ENCODE data around the gene MAZ.
"Not testable (repeated sequence)": the region's sequence is repeated elsewhere in the genome, so short reads cannot be mapped to it uniquely, and the experiment has no call there.

MAZ gene

DNA sequence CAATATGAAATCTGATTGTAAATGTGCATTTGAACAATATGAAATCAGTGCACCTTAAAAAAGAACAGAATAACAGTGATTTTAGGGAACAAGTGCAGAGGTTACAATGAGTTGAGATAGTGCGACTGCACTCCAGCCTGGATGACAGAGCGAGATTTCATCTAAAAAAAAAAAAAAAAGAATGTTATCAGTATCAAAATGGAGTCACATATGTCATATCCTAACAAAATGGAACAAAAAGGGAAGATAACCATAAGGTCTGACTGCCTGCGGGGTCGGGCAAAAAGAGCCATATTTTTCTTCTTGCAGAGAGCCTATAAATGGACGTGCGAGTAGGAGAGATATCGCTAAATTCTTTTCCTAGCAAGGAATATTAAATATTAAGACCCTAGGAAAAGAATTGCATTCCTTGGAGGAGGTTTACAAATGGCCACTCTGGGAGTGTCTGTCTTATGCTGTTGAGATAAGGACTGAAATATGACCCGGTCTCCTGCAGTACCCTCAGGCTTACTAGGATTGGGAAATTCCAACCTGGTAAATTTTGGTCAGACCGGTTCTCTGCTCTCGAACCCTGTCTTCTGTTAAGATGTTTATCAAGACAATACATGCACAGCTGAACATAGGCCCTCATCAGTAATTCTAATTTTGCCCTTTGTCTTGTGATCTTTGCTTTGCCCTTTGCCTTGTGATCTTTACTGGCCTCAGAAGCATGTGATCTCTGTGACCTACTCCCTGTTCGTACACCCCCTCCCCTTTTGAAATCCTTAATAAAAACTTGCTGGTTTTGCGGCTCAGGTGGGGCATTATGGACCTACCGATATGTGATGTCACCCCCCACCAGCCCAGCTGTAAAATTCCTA lies 23.0 kb upstream of the MAZ start:
- not testable (repeated sequence) for DNase-seq (ENCODE audit: extremely low spot score, insufficient read length, low read depth); FAIRE-seq

DNA sequence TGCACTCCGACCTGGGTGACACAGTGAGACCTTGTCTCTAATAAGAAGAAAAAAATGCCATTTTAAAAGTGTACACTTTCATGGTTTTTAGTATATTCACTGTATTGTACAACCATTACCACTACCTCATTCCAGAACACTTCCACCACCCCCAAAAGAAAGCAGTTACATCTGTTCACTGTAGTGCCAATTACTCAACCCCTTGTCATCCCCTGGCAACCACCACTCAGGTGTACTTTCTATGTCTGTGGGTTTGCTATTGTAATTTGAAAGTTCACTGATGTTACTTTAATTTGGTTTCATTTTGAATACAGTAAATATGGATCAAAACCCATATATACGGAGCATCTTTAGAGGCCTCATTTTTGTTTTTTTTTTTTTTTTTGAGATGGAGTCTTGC lies 22.2 kb upstream of the MAZ start:
- DNase-seq (ENCODE audit: extremely low spot score, insufficient read length, low read depth) (no peak), FAIRE-seq (no peak)

DNA sequence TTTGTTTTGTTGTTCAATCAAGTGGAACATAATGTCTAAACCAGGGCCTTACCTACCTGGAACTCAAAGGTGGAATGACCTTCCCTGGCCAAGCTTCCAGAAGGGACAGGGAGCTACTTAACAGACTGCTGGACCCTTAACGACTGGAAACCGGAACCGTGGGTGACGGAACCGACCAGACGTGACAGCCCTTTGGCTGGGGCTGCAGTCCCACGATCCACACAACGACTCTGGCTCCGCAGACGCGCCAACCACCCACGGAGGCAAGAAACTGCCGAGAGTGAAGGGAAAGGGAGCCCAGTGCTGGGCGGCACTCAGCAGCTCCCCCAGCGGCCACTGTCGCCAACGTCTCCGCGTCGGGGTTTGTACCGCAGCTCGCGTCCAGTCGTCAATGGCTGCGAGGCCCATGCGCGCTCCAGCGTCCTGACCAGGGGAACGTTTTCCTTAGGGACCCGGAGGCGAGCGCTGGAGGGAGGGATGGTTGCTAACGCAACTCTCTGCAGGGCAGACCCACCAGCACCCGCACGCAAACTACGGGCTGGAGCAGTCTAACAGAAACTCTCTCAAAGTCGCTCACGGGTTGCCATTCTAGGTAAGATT lies 21.3 kb upstream of the MAZ start:
- FAIRE-seq = no peak
- peak; percentile 47 for DNase-seq (ENCODE audit: extremely low spot score, insufficient read length, low read depth)

DNA sequence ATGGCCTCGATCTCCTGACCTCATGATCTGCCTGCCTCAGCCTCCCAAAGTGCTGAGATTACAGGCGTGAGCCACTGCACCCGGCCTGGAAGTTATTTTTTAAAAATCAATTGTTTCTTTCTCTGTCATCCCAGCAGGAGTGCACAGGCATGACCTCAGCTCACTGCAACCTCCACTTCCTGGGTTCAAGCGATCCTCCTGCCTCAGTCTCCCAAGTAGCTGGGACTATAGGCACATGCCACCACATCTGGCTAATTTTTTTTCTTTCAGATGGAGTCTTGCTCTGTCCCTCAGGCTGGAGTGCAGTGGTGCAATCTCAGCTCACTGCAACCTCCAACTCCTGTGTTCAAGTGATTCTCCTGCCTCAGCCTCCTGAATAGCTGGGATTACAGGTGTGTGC lies 19.2 kb upstream of the MAZ start:
- FAIRE-seq; DNase-seq (ENCODE audit: extremely low spot score, insufficient read length, low read depth): not testable (repeated sequence)

DNA sequence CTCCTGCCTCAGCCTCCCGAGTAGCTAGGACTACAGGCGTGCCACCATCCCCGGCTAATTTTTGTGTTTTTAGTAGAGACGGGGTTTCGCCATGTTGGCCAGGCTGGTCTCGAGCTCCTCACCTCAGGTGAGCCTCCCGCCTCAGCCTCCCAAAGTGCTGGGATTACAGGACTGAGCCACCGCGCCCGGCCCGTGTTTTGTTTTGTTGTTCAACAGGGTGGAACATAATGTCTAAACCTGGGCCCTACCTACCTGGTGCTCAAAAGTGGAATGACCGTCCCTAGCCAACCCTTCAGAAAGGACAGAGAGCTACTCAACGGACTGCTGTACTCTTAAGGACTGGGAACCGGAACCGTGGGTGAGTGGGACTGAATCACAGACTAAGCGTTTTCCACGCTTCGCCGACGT lies 16.6 kb upstream of the MAZ start:
- DNase-seq (ENCODE audit: extremely low spot score, insufficient read length, low read depth) = no peak
- FAIRE-seq = no peak

DNA sequence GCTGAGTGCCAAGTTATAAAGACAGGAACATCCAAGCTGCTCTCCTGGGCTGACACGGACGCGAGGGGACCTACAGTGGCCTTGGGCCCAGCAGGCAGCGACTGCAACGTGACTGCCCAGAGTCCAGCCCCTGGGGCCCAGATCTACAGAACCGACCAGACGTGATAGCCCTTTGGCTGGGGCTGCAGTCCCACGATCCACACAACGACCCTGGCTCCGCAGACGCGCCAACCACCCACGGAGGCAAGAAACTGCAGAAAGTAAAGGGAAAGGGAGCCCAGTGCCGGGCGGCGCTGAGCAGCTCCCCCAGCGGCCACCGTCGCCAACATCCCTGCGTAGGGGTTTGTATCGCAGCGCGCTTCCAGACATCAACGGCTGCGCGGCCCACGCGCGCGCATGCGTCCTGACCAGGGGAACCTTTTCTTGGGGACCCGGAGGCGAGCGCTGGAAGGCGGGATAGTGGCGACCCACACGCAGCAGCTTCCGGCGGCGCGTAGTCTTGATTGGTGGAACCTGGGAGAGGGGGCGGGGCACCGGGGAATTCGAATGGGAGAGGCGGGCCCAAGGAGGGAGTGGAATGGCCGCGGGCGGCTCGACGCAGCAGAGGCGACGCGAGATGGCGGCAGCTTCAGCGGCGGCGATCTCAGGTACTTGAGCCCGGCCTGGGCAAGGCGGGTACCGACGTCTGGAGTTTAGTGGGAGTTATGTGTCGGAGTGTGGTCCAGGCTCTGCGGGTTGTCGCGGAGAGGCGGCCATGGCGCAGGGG lies 16.0 kb upstream of the MAZ start, which contains the start of gene KIF22:
TSS of gene KIF22 (plus strand) at position 569 of the 766 bp plus-strand sequence. CDS start at position 578, 9 bp downstream.
- DNase-seq (ENCODE audit: extremely low spot score, insufficient read length, low read depth) (peak; percentile 98), FAIRE-seq (peak; percentile 92)

DNA sequence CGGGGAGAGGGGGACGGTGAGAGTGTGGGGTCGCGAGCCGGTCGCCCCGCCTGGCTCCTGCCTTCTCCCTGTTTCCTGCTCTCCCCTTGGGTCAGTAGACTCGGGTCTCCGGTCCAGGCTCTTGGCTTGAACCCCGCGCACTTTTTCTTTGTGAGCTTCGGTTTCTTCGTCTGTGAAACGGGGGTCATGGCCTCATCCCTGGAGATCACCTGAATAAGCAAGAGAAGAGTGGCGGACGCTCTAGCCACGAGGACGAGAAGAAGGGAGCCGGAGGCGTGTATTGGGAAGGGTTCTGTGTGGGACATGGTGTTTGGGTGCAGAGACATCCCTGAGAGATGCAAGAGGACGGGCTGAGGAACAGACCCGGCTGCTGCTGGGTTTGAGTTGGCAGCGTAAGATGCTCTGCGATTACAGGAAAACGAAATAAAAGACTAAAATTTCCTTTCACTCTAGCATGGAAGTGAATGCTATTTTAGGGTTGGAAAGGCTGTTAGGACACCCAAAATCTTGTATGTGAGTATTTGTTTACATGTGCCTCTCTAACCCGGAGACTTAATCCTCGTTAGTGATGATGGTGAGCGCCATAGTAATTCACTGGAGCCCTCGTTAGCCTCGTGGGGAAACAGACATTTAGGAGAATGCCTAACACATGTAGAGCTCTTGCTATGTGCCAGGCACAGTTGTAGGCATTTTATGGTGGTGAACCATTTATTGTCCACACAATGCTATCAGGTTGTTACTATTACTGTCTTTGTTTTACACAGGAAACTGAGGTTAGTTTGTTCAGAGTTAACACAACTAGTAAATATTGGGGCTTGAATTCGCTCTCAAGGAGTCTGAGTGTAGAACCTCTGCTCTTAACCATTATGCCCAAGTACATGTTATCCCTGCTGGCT lies 15.1 kb upstream of the MAZ start:
- no peak for DNase-seq (ENCODE audit: extremely low spot score, insufficient read length, low read depth)
- FAIRE-seq = no peak

DNA sequence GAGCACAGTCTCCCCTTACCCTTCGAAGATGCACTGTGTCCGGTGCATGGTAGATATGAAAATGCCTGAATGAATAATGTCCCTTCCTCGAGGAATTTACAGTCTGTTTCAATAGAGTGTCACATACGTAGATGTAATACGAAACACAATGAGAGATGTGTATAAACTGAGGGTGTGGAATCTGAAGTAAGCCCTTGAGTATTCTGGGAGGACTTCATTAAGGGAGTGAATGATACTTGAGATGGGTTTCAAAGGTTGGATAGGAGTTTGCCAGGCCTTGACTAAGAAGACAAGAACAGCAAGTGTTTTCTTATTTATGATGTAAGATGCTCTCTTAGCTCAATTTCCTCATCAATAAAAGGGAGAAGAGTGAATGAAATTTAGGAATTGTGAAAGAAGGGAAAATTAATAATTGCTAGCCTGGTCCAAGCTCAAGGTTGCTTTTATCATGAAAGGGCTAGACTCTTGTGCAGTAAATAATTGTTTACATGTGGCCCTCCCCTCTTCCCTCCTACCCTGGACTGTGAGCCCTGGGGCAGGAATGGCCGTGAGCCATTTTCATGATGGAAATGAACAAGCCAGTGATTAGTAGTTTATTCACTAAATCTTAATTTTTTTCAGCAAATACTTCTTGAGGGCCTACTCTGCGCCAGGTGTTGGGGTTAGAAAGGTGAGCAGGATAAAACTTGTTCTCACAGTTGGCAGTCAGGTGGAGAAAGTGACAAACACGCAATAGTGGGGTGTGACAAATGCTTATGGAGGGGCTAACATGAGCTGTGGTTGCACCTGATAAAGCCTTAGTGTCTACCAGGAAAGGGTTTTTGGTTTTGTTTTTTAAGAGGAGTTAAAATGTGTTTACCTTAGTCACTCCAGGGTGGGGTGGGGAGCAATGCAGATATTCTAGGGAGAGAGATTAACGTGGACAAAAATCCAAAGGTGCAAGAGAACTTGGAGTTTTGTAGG lies 14.2 kb upstream of the MAZ start:
- no peak for DNase-seq (ENCODE audit: extremely low spot score, insufficient read length, low read depth)
- no peak for FAIRE-seq

DNA sequence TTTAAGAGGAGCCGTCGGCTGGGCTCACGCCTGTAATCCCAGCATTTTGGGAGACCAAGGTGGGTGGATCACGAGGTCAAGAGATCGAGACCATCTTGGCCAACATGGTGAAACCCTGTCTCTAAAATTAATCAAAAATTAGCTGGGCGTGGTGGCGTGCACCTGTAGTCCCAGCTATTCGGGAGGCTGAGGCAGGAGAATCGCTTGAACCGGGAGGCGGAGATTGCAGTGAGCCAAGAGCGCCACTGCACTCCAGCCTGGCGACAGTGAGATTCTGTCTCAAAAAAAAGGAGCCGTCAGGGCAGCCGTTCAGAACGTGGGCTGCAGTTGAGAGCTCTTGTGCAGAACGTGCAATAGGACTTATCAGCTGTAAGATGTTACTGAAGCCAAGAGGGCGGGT lies 13.2 kb upstream of the MAZ start:
- FAIRE-seq; DNase-seq (ENCODE audit: extremely low spot score, insufficient read length, low read depth): not testable (repeated sequence)

DNA sequence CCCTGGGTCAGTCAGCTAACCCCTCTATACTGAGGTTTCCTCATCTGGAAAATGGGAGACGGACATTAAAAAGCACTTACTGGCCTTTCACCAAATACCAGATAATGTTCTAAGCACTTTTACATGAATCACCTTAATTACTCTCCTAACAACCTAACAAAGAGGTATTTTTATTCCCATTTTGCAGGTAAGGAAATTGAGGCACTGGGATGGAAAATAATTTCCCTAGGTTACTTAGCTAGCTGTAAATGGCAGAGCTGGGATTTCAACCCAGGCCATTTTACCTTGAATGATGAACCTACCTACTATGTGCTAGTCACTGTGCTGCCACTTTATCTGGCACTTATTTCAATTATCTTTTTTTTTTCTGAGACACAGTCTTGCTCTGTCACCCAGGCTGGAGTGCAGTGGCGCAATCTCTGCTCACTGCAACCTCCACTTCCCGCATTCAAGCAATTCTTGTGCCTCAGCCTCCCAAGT lies 12.1 kb upstream of the MAZ start:
- FAIRE-seq (no peak), DNase-seq (ENCODE audit: extremely low spot score, insufficient read length, low read depth) (no peak)

DNA sequence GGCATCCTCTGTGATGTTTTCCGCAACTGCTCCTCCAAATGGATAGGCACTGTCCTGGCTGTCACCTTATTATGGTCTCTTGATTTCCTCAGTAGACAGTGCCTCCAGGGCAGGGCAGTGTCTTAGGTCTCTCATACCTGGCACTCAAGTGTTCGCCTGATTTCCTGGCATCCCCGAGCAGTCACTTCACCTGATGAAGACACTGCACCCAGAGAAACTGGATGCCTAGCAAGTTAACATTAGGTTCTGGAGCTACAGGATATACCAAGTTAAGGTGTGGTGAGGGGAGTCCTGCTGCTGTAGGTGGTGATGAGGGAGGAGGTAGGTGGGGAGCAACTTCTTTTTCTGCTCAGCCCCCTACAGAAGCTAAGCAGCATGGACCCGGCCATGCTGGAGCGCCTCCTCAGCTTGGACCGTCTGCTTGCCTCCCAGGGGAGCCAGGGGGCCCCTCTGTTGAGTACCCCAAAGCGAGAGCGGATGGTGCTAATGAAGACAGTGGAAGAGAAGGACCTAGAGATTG lies 3.9 kb upstream of the MAZ start:
- DNase-seq (ENCODE audit: extremely low spot score, insufficient read length, low read depth) (no peak), FAIRE-seq (no peak)

DNA sequence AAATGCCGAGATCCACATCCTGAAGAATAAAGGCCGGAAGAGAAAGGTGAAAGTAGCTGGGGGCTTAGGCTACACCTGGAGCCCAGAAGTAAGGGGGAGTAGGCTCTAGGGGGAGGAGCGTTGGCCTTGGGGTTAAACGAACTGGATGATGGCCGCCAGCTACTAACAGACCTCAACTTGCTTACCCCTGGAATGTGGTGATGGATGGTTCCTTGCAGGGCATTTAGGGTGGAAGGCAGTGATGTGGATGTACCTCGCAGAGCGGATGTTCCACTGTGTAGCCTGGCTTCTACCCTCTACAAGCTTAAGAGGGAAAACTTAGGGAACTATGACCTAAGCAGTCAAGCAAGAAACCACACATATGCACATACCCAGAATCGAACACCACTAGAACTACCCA lies 2.3 kb upstream of the MAZ start:
- FAIRE-seq (no peak), DNase-seq (ENCODE audit: extremely low spot score, insufficient read length, low read depth) (no peak)

DNA sequence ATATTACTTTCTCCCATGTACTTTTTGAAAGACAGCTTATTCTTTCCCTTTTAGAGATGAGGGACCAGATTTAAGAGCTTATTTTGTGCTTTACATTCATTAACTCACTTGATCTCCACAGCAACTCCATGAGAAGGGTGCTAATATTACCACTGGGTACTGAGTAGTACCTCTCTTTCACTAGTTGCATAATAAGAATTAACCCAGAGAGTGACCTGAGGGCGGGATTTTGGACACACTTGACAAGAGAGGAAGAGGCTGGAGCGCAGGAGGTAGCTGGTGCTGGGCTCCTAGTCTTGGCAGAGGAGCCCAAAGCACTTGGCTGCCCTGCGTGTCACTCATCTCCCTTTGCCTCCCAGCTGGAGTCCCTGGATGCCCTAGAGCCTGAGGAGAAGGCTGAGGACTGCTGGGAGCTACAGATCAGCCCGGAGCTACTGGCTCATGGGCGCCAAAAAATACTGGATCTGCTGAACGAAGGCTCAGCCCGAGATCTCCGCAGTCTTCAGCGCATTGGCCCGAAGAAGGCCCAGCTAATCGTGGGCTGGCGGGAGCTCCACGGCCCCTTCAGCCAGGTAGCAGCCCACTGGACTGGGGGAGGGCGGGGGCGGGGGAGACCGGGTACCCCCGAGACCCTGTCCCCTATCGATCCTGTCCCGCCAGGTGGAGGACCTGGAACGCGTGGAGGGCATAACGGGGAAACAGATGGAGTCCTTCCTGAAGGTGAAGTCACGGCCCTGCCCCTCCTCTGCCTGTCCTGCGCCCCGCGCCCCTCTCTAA lies 1.7 kb upstream of the MAZ start:
- no peak for FAIRE-seq
- DNase-seq (ENCODE audit: extremely low spot score, insufficient read length, low read depth) = no peak

DNA sequence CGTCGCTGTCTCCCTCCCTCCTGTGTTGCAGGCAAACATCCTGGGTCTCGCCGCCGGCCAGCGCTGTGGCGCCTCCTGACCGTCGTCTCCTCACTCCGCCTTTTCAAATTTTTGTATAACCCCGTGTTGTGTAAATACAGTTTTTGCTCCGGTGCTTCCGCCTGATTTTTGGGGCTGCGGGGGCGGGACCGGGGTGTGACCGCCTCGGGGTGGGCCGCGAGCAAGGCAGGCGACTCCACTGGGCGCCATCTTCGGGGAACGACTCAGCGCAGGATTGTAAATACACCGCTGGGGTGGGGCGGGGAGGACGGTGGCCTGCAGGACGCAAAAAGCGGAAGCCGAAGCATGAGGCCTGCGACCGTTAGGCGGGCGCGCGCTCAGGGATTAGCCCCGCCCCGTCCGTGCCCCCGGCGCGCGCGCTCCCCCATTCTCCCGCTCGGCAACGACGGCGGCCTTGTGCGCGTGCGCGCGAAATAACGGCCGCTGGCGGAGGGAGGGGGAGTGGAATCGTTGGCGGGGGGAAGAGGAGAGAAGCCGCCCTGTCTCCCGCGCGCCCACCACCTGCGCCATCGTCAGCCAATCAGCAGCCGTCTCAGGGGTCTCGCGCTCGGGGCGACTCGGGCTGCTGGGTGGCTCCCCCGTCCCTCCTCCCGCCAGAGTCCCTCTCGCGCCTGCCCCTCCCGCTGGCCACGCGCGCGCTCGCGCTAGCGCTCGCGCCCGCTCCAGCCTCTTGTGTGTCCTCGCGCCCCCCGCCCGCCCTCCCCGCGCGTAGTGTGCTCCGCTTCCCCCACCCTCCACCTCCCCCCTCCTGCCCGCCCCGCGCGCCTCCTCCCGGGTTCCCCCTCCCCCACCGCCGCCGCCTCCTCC lies 864 bp upstream of the MAZ start:
- DNase-seq (ENCODE audit: extremely low spot score, insufficient read length, low read depth) = peak; percentile 83
- FAIRE-seq = peak; percentile 96

DNA sequence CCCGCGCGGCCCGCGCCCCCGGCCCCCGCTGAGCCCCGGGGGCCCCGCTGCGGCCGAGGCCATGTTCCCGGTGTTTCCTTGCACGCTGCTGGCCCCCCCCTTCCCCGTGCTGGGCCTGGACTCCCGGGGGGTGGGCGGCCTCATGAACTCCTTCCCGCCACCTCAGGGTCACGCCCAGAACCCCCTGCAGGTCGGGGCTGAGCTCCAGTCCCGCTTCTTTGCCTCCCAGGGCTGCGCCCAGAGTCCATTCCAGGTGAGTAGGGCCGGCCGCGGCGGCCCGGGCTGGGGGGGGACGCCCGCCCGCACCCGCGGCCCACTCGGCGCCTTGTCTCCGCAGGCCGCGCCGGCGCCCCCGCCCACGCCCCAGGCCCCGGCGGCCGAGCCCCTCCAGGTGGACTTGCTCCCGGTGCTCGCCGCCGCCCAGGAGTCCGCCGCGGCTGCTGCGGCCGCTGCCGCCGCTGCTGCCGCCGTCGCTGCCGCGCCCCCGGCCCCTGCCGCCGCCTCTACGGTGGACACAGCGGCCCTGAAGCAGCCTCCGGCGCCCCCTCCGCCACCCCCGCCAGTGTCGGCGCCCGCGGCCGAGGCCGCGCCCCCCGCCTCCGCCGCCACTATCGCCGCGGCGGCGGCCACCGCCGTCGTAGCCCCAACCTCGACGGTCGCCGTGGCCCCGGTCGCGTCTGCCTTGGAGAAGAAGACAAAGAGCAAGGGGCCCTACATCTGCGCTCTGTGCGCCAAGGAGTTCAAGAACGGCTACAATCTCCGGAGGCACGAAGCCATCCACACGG lies 504 bp downstream of the MAZ start:
- no peak for FAIRE-seq
- DNase-seq (ENCODE audit: extremely low spot score, insufficient read length, low read depth) = no peak

Data from GM18507 (cell line).